Ovary (tissue), 3 donors: ENCODE data around the gene MAP3K2.

Source experiments
- CTCF ChIP-seq, 3 donors: fragments of 450-650 bp in 2 of 3; fragments of 200-600 bp in 1 of 3; IDR thresholded peaks; one replicate each; pipeline versions ENCODE4 v1.5.1 to v1.8.0; 2016 to 2022; ENCODE audit warnings: antibody characterized with exemption in 3 of 3, mild to moderate bottlenecking in 1 of 3
- EP300 ChIP-seq: sonication (generic); formaldehyde crosslinking; IDR thresholded peaks from one replicate; pipeline ENCODE4 v1.6.1; 2017; ENCODE audit warnings: antibody characterized with exemption
- POLR2A ChIP-seq: fragments of 450-650 bp; IDR thresholded peaks from one replicate; pipeline ENCODE4 v1.6.1; 2017; ENCODE audit warnings: antibody characterized with exemption, mild to moderate bottlenecking, moderate library complexity
- donor health status: DM: no; HTN: no; CAD: no.

- no peak for TF ChIP-seq POLR2A
- no peak for TF ChIP-seq CTCF (IDR thresholded peaks at IDR 0.05)
- no peak for TF ChIP-seq EP300
These were observed 40.8 kb downstream of the MAP3K2 start for GRCh38 chr2:127347015-127347414.
